B cell (primary cell): ENCODE results near the gene PWWP2B. TPM values are rescaled to one million over a fixed set of nuclear protein-coding genes. Genes with fewer than 3 reads are reported as not detected.

ENCODE experiments used
- ATAC-seq: fragments of 200-7000 bp; cut with Tn5 transposase; one replicate; pipeline ENCODE4 v1.10.0; 2021; ENCODE audit warnings: low read depth, mild to moderate bottlenecking, moderate number of reproducible peaks, moderate library complexity
- CTCF ChIA-PET: fragments of 350-600 bp; sonication (Branson Sonifier 250); formaldehyde crosslinking; loops from one replicate; lab custom pipeline; 2021; ENCODE audit warnings: antibody characterized with exemption, inconsistent platforms; lab: Charles Lee
- POLR2A ChIA-PET: fragments of 350-600 bp; sonication (Branson Sonifier 250); formaldehyde crosslinking; loops from one replicate; lab custom pipeline; 2021; ENCODE audit warnings: antibody characterized with exemption; lab: Charles Lee
- DNase-seq: peaks from one replicate; pipeline ENCODE4 v3.0.0; 2013
- H2AFZ ChIP-seq: 2 replicates; pipeline ENCODE4 v1.6.1; 2012; ENCODE audit warnings: mild to moderate bottlenecking, low read depth, low read length; ENCODE audit not compliant: insufficient read depth, poor library complexity, severe bottlenecking
- H3K27ac ChIP-seq, 2 donors: 1 replicate in 1 of 2; 2 replicates in 1 of 2; pipeline ENCODE4 v1.5.1; 2012 to 2013; ENCODE audit warnings: low read length in 2 of 2, mild to moderate bottlenecking in 2 of 2, moderate library complexity in 1 of 2
- H3K27me3 ChIP-seq, 4 experiments: fragments of 200-600 bp in 1 of 4; sonication (generic) in 1 of 4; replicated peaks in 1 of 4; 1 replicate in 2 of 4; 2 replicates in 2 of 4; pipeline versions ENCODE4 v1.6.1 to v1.7.0; 2013 to 2016; ENCODE audit warnings: low read length in 3 of 4, mild to moderate bottlenecking in 2 of 4, mixed read lengths in 1 of 4, moderate library complexity in 1 of 4; ENCODE audit not compliant: insufficient read depth in 4 of 4, control insufficient read depth in 3 of 4; ENCODE audit errors: control extremely low read depth in 1 of 4
- H3K36me3 ChIP-seq, 2 experiments: replicated peaks in 1 of 2; 1 replicate in 1 of 2; 2 replicates in 1 of 2; pipeline versions ENCODE4 v1.6.1 to v1.7.1; 2013; ENCODE audit warnings: low read length in 1 of 2; ENCODE audit not compliant: insufficient read depth in 2 of 2, control insufficient read depth in 1 of 2; ENCODE audit errors: control extremely low read depth in 1 of 2, extremely low read depth in 1 of 2
- H3K4me1 ChIP-seq, 2 donors: fragments of 200-600 bp in 1 of 2; sonication (generic) in 1 of 2; 1 replicate in 1 of 2; 2 replicates in 1 of 2; pipeline versions ENCODE4 v1.5.1 to v1.6.1; 2013 to 2017; ENCODE audit warnings: low read length in 2 of 2; ENCODE audit not compliant: control insufficient read depth in 2 of 2, insufficient read depth in 2 of 2
- H3K4me2 ChIP-seq: replicated peaks from 2 replicates; pipeline ENCODE3; 2012; ENCODE audit warnings: mild to moderate bottlenecking, low read depth, low read length; ENCODE audit not compliant: poor library complexity, severe bottlenecking
- H3K4me3 ChIP-seq, 5 experiments: fragments of 200-600 bp in 1 of 5; sonication (generic) in 1 of 5; 1 replicate in 3 of 5; 2 replicates in 2 of 5; pipeline versions ENCODE4 v1.5.1 to v1.7.0; 2011 to 2016; ENCODE audit warnings: low read length in 4 of 5, mild to moderate bottlenecking in 4 of 5, low read depth in 2 of 5, control low read depth in 1 of 5, moderate library complexity in 1 of 5; ENCODE audit not compliant: insufficient read depth in 1 of 5; ENCODE audit errors: control extremely low read depth in 1 of 5, extremely low read depth in 1 of 5
- H3K79me2 ChIP-seq: fragments of 200-600 bp; sonication (generic); one replicate; pipeline ENCODE4 v1.6.0; 2016; ENCODE audit warnings: low read length; ENCODE audit not compliant: control insufficient read depth, insufficient read depth
- H3K9ac ChIP-seq: fragments of 200-600 bp; sonication (generic); 2 replicates; pipeline ENCODE4 v1.6.1; 2017; ENCODE audit warnings: mild to moderate bottlenecking, low read length, moderate library complexity
- H3K9me3 ChIP-seq, 3 donors: one replicate each; pipeline versions ENCODE4 v1.6.1 to v1.7.1; 2013; ENCODE audit warnings: low read length in 2 of 3; ENCODE audit not compliant: control insufficient read depth in 2 of 3, insufficient read depth in 1 of 3; ENCODE audit errors: control extremely low read depth in 1 of 3
- H4K20me1 ChIP-seq: 2 replicates; pipeline ENCODE4 v1.6.0; 2012; ENCODE audit warnings: mild to moderate bottlenecking, low read length; ENCODE audit not compliant: insufficient read depth, control insufficient read depth, poor library complexity, severe bottlenecking
- H3K27ac Mint-ChIP-seq: one replicate; pipeline ENCODE4 v1.8.0; 2021; ENCODE audit warnings: mixed read lengths
- H3K27me3 Mint-ChIP-seq: one replicate; pipeline ENCODE4 v1.8.0; 2021; ENCODE audit warnings: mixed read lengths
- H3K4me1 Mint-ChIP-seq: one replicate; pipeline ENCODE4 v1.8.0; 2021; ENCODE audit warnings: mixed read lengths
- H3K4me3 Mint-ChIP-seq: one replicate; pipeline ENCODE4 v1.8.0; 2021; ENCODE audit warnings: mixed read lengths
- H3K9me3 Mint-ChIP-seq: one replicate; pipeline ENCODE4 v1.8.0; 2022; ENCODE audit warnings: mixed read lengths; ENCODE audit not compliant: insufficient read depth
- EZH2 ChIP-seq: IDR thresholded peaks from 2 replicates; pipeline ENCODE4 v1.6.1; 2012; ENCODE audit warnings: borderline replicate concordance, low read depth, mild to moderate bottlenecking, moderate library complexity, low read length; ENCODE audit not compliant: insufficient read depth, poor library complexity, severe bottlenecking
- WGBS: methylation state at CpG from one replicate; pipeline ENCODE4 v1.1.5; 2013; ENCODE audit warnings: missing lambda C conversion rate; ENCODE audit not compliant: insufficient coverage; 5-methylcytosine and 5-hydroxymethylcytosine counted together
- intact Hi-C: fragments of 100-400 bp; cut with micrococcal nuclease; formaldehyde crosslinking; loops from one replicate; pipeline ENCODE4 v1.10.0; 2022
- polyA plus RNA-seq: library from polyadenylated mRNA; depleted of rRNA; stranded (reverse); fragments of >200 nt; gene quantifications from 2 replicates; pipeline ENCODE4 v1.2.3, GENCODE V29; 2012
- total RNA-seq, 2 donors: library from RNA; stranded (reverse); fragments of 120-200 nt in 1 of 2; gene quantifications; 1 replicate in 1 of 2; 2 replicates in 1 of 2; pipeline versions ENCODE4 v1.2.3 to v1.2.4, GENCODE V29; 2013 to 2022
- TF ChIP-seq, protein P1 (sequence below): fragments of 200-600 bp; IDR thresholded peaks from one replicate; pipeline ENCODE4 v1.8.0; 2022; ENCODE audit warnings: antibody characterized with exemption, mild to moderate bottlenecking

Gene PWWP2B
- total and polyA plus RNA-seq, 2 donors (not counting 1 experiment from before 2014, with no cell fraction given), result 13.6 to 34.4 TPM

DNA sequence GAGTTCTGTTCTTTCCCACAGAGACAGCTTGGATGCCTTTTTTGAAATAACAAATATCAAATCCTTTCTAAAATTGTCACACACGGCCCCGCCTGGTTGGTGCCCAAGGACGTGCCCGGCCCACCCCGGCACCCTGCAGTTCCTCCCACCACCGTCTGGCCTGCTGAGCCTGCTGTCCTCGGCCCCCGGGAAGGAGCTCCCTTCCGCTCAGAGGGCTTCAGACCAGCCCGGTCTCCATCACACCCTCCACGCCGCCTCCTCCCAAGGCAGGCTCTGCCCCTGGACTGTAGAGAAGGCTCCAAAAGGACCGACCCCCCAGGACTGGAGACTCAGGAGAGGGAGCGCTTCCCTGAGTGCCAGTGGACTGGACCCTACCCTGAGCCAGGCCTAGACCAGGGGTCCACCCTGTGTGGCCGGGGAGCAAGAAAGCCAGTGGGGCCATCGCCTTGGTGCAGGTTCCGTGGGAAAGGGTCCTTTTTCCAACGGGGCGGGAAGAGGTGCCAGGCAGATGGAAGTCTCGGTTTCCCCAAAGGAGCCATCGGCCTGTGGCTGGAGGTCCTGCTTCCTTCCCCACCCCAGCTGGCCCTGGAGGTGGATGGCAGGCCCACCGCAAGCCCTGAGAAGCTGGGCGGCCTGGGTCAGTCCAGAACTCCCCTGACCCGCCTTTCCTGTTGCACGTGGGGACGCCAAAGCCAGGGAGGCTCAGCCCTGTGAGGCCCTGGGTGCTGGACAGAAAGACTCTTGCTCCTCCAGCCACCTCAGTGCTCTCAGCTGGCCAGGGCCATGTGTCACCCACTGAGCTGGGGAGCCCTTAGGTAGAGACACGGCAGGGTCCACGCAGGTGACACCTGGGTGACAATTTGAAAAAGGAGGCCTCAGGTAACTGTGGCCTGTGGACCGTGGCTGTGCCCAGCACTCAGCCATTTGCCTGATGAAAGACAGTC, 69.8 kb downstream of the PWWP2B start:
- peaks cover 9% of the 10 kb centered on the region for H3K27me3 Mint-ChIP-seq
- Histone ChIP-seq H3K36me3 (no peaks in the 10 kb centered on the region), H3K27me3 (peaks cover 0 to 4% (median 0%) of the 10 kb centered on the region in 4 experiments), H3K4me2 (no peak overlapping the region), H3K27ac (no peak overlapping the region), H3K9me3 (peaks cover 0 to 16% (median 4%) of the 10 kb centered on the region in 3 donors), H3K79me2 (no peaks in the 10 kb centered on the region), H3K4me1 (no peaks in the 10 kb centered on the region), H4K20me1 (no peaks in the 10 kb centered on the region), H2AFZ (no peak overlapping the region), H3K4me3 (no peak overlapping the region), H3K9ac (no peak overlapping the region)
- H3K4me3 Mint-ChIP-seq, result no peak overlapping the region
- ATAC-seq (no peak), DNase-seq (no peak)
- TF ChIP-seq EZH2, result no peak
- TF ChIP-seq, protein P1, sequence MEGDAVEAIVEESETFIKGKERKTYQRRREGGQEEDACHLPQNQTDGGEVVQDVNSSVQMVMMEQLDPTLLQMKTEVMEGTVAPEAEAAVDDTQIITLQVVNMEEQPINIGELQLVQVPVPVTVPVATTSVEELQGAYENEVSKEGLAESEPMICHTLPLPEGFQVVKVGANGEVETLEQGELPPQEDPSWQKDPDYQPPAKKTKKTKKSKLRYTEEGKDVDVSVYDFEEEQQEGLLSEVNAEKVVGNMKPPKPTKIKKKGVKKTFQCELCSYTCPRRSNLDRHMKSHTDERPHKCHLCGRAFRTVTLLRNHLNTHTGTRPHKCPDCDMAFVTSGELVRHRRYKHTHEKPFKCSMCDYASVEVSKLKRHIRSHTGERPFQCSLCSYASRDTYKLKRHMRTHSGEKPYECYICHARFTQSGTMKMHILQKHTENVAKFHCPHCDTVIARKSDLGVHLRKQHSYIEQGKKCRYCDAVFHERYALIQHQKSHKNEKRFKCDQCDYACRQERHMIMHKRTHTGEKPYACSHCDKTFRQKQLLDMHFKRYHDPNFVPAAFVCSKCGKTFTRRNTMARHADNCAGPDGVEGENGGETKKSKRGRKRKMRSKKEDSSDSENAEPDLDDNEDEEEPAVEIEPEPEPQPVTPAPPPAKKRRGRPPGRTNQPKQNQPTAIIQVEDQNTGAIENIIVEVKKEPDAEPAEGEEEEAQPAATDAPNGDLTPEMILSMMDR, result no peak
- ChIA-PET CTCF (no interaction called here), POLR2A (no interaction called here)
- H3K27ac Mint-ChIP-seq, result no peak overlapping the region
- H3K9me3 Mint-ChIP-seq, result no peaks in the 10 kb centered on the region
- peaks cover 4% of the 10 kb centered on the region for H3K4me1 Mint-ChIP-seq
- intact Hi-C loops, result no loop called here
- 92% methylated on average over 28 of the region's 29 CpGs for WGBS

Other genes with a start within 250 kb of the PWWP2B start
- 0.22 TPM in 1 of 2 replicates, not detected in the other for gene DPYSL4, start 210.3 kb upstream of the PWWP2B start, total RNA-seq
- 0.03 and 0.37 TPM in 2 replicates for gene DPYSL4, start 210.3 kb upstream of the PWWP2B start, polyA plus RNA-seq
- gene STK32C, start 89.2 kb upstream of the PWWP2B start, total RNA-seq, result 16.8 and 20.0 TPM in 2 replicates
- gene STK32C, start 89.2 kb upstream of the PWWP2B start, polyA plus RNA-seq, result 6.1 and 9.9 TPM in 2 replicates
- gene LRRC27, start 65.0 kb upstream of the PWWP2B start, total RNA-seq, result 23.6 and 32.2 TPM in 2 replicates
- 18.7 and 25.6 TPM in 2 replicates for gene LRRC27, start 65.0 kb upstream of the PWWP2B start, polyA plus RNA-seq
- gene INPP5A, start 140.6 kb downstream of the PWWP2B start, total RNA-seq, result 87.8 and 93.9 TPM in 2 replicates
- gene INPP5A, start 140.6 kb downstream of the PWWP2B start, polyA plus RNA-seq, result 9.3 and 16.1 TPM in 2 replicates